HG03064 (cell line): ENCODE measurements around the gene CASP9.
"Not testable (repeated sequence)": the region's sequence is repeated elsewhere in the genome, so short reads cannot be mapped to it uniquely, and the experiment has no call there.

Source experiments
- ATAC-seq: cut with Tn5 transposase; IDR thresholded peaks from one replicate; pipeline ENCODE4 v1.9.1; 2021; ENCODE audit warnings: low read depth; ENCODE audit not compliant: unreplicated experiment

The CASP9 gene

DNA sequence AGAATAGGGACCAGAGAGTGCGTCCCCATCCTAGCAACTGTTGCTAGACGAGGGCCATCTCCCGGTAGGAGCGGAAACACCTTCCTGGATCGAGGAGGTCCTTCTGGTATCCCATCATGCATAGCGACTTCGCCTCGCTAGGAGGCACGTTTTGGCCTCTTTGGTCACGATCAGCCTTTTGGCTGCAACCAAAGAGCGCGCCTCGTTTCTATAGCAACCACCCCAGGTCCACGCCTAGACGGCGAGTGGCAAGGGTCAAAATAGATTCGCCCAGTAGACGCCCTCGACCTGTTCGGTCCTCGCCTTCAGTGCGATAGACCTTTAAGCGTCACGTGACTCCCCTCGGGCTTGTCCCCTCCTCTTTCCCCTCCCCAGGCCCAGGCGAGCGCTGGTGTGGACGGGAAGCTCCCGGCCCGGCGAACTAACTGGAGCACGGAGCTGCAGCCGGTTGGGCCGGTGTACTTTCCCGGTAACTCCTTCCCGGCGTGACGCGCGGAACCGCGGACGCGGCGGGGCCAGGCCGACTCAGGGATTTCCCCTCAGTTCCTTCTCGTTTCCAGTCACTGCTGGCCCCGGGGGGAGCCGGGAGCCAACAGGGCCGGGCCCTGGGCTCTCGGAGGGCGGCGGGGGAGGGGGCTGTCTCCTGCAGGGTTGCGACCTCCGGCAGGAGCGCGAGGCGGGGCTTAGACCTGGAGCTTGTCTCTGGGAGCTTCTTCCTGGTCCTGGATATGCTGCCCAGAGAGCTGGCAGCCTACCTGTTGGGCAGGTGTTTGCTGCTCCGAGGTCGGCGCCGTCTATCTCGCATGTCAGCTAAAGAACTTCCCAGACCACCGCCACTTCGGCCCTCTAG, 2.7 kb upstream of the CASP9 start, which contains the start of gene DNAJC16:
Gene DNAJC16 (plus strand): TSS at position 359 of the 850 bp plus-strand sequence. CDS start 2,258 bp downstream, outside the sequence.
- ATAC-seq, result peak; percentile 55

DNA sequence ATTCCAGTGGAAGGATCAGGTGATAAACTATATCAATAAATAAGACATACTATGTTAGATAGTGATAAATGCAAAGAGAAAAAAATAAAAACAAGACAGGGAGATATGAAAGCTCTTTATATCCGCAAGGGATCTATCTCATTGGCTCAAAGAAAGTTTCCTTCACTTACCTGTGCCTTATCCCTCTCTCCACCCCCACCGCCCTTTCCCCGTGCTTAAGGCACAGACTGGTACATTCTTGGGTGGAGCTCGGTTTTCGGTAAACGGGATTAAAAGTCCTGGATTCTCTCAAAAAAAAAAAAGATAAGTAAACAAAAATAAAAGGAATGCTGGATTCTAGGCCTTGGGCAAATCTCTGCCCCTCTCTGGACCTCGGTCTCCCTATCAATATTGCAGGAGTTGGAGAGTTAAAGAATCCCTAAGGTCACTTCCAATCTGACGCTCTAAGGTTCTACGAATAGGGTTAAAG, 2.0 kb upstream of the CASP9 start:
- no peak for ATAC-seq

DNA sequence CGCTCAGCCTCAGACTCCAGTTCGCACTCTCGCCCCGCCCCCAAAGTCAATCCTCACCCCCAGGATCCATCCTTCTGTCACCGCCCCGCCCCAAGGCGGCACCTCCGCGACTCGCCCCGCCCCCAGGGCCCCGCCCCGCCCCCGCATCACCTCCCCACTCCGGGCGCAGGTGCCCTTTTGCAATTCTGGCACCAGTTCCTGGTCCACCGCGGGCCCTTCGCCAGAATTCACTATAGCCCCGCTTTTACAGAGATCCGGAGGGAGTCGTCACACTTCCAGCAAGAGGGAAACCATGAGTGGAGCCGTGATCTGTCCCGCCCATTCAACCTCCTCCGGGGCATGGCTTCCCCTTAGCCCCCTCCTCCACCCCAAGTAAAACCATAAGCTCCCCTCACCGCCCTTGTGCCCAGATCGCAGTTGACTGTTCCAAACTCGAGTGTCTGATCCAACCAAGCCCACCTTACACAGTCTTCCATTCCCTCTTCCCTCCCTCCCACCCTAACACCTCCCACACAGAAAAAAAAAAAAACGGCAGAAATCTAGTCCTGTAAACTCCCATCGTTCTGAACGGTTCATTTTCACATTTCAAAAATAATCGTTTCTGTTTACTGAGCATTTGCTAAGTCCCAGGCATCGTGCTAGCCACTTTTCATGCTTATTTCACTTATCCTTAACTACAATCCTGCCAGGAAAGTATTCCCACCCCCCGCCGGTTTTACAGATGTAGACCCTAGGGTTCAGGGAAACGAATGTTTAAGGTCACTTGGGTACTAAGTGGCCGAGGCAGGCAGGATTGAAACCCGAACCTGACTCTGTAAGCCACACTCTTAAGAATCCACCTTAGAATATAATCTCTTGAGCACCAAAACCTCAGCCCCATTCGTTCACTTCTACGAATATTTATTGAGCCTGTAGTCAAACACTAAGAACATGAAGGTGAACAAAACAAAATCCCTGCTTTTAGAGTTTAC, 1.3 kb upstream of the CASP9 start:
- ATAC-seq, result peak; percentile 2

DNA sequence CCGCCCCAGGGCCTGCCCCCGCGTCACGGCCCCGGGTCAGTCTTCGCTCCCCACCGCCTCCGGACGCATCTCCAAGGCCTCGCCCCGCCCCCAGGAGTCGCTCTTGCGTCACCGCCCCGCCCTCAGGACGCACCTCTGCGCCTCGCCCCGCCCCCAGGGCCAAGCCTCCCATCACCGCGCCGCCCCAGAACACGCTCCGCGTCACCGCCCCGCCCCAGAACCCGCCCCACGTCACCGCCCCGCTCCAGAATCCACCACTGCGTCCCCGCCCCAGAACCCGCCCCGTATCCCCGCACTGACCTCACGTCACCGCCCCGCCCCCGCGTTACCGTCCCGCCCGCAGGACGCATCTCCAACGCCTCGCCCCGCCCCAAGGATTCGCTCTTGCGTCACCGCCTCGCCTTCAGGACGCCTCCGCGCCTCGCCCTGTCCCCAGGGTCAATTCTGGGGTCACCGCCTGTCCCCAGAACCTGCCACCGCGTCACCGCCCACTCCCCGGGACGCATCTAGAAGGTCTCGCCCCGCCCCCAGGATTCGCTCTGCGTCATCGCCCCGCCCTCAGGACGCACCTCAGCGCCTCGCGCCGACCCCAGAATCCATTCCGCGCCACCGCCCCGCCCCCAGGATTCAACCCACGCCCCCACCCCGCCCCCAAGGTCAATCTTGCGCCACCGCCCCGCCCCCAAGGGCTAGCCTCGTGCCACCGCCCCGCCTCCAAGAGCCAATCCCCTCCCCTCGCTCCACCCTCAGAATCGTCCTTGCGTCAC, 451 bp upstream of the CASP9 start:
- peak; percentile 35 for ATAC-seq

DNA sequence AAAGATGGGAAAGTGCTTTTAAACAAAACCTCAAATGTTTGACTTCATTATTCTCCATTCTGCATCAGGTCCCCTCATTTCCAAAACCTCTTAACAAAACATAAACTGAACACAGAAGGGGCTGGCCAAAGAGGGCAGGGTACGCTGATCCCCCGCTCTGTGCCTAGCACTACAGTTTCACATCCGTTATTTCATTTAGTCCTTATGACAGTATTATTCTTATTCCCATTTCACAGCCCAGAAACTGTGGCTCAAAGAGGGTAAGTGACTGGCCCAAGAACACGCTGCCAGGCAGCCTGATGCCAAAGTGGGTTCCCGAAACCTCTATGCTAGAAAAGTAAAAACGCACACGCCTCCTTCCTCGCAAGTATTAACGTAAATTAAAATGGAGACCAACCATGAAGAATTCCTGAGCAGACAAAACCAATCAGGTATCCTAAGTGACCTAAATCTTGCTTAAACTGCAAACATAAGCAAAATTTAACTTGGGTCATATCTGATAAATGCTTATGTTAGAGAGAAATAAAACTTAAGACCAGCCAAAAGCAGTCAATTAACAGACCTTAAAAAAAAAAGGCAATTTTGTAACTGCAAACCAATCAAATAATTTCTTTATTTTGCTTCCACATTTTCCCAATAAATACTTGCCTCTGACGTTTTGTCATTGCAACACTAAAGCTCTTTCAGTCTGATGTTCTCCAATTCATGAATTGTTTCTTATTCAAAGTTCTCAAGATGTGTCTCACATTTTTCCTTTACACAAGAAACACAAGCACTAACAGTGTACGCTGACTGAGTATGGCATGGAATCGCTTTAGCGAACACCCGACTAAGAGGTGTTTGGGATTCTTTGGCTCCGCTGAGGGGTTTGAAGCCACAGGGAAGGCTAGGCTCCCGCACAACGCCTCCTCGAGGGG, 653 bp downstream of the CASP9 start:
- ATAC-seq, result no peak

DNA sequence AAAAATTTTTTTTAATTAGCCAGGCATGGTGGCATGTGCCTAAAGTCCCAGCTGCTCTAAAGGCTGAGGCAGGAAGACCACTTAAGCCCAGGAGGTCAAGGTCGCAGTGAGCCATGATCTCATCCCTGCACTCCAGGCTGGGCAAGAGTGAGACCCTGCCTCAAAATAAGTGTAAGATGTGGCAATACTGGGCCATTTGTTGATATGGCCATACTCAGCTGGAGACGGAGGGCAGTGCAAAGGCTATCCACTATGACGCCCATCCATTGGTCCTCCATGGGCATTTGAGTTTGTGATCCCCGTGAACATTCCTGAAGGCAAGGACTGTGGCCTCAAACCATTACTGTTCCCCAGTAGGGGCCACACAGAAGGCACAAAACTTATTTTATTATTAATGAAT, 1.5 kb downstream of the CASP9 start:
- ATAC-seq, result no peak

DNA sequence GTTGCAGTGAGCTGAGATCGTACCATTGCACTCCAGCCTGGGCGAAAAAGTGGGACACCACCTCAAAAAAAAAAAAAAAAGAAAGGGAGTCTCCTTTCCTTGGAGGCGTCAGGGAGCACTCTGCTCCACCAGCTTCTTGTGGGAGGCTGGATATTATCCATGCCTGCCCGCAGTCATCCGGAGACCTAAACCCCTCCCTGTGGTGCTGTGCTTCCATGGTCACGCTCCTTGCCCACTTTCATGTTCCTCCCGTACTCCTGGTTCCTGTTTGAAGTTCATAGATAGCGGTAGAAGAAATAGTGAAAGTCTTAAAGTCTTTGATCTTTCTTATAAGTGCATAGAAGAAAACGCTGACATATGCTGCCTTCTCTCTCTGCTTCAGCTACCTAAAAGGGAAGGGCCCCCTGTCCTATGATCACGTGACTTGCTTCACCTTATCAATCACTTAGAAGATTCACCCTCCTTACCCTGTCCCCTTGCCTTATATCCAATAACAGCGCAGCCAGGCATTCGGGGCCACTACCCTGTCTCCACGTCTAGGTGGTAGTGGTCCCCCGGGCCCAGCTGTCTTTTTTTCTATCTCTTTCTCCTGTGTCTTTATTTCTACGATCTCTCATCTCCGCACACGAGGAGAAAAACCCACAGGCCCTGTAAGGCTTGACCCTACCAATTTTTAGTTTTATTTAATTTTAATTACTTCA, 2.7 kb downstream of the CASP9 start:
- ATAC-seq, result not testable (repeated sequence)

DNA sequence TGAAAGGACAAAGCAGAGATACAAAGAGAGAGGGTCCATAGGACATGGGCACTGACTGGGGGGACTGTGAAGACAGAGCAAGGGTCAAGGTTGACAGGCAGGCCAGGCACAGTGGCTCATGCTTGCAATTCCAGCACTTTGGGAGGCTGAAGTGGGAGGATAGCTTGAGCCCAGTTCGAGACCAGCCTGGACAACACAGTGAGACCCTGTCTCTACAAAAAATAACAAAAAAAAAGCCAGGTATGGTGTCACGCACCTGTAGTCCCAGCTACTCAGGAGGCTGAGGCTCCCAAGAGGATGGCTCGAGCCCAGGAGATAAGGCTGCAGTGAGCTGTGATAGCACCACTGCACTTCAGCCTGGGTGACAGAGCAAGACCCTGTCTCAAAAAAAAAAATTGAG, 4.4 kb downstream of the CASP9 start:
- no peak for ATAC-seq

DNA sequence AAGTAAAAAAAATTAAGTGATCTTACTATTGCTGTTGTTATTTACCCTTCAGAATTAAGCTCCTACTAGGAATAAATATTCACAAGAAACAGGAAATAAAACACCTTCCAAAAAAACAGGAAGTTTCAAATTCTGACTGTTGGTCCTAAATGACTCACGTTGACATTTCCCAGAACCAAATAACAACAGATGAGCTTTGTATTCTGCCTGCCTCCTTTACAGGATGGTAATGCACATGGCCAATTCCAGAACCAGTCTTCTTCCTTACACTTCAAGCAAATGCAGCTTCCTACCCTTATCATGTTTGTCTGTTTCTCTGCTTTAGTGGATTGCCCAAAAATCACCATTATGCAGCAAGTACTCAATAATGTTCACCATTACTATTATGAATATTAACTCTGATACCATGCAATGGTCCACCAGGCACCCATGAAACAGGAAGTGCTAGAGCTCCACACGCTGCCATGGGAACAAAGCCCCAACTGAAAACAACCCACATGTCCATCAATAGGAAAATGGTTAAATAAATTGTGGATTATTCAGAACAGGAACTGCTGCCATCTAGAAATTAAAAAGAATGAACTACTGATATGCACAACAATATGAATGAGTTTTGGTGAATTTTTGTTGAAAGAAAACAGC, 8.9 kb downstream of the CASP9 start:
- no peak for ATAC-seq

DNA sequence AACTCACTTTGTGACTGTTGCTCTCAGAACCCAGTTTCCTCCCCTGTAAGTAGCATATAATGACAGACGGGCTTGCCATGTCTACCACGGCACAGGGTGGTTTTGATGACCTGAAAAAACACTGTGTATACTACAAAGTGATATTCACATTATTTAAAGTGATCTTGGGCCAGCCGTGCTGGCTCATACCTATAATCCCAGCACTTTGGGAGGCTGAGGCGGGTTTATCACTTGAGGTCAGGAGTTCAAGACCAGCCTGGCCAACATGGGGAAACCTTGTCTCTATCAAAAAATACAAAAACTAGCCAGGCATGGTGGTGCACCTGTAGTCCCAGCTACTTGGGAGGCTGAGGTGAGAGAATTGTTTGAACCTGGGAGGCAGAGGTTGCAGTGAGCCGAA, 9.5 kb downstream of the CASP9 start:
- ATAC-seq, result not testable (repeated sequence)

DNA sequence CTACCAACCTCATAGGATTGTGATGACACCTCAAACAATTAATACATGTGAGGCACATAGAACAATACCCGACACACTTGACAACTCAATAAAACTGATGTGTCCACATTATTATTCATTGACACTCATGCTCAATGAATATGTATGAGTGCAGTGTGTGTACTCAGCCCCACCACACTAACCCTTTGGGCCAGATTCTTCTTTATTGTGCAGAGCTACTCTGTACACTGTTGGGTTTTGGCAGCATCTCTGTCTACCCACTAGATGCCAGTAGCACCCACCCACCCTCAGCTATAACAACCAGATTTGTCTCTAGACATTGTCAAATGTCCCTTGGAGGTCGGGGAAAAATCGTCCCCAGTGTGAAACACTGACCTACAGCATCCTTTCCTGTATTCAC, 10.1 kb downstream of the CASP9 start:
- ATAC-seq, result no peak

DNA sequence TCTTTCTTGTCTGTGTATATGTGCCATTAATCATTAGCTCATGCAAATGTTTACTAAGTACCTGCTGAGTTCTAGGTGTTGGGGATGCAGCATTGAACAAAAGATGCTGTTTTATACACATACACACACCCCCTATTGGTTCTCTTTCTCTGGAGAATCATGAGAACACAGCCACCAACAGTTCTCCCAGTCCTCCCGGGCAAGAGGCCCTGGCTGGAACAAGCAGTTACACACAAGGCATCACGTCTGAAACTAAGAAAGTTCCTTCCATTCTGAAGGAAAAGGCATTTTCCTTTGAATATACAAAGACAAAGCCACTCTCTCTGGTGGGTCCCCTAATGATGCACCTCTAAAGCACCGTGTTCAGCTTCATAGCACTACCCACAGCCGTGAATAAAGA, 10.8 kb downstream of the CASP9 start:
- ATAC-seq, result no peak

DNA sequence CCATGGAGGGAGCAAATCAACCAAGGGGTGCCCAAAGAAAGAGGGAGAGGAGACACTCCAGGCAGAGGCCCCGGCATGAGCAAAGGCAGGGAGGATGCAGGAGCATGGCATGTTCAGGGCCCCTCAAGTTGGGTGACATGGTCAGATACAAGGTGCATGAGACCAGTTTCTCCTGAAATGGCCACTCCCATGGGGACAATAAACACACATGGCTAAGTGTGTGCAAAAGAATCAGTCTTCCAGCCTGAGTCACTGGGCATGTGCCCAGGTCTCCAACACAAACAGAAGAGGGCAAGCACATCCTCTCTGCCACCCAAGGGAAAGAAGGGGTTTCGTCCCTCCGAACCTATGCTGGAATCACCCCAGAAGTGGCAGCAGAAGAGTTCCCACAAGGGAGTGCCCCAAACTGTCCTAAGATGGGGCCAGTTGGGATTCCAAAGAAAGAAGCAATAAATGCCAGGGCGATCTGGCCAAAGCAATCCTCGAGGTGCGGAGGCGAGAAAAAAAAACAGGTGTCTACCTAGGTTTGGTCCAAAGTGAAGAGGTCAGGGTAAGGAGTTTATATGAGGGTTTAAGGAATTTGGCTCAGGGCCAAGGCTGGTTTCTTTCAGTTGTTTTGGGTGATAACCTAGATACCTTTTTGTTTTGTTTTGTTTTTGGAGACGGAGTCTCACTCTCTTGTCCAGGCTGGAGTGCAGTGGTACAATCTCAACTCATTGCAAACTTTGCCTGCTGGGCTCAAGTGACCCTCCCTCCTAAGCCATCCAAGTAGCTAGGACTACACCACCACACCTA, 13.2 kb downstream of the CASP9 start:
- no peak for ATAC-seq

DNA sequence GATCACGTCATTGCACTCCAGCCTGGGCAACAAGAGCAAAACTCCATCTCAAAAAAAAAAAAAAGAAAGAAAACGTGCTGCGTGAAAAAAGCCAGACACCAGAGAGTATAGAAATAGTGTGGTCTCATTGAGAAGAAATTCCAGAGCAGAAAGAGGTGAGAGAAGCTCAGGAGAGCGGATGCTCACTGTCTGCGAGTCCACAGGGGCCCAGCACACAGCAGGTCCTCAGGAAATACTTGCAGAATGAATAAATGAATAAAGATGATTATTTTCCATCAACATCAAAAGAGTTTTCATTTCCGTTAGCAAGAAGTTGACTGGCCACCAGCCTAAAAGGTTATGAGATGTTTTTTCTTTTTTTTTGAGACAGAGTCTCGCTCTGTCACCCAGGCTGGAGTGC, 14.4 kb downstream of the CASP9 start:
- no peak for ATAC-seq

DNA sequence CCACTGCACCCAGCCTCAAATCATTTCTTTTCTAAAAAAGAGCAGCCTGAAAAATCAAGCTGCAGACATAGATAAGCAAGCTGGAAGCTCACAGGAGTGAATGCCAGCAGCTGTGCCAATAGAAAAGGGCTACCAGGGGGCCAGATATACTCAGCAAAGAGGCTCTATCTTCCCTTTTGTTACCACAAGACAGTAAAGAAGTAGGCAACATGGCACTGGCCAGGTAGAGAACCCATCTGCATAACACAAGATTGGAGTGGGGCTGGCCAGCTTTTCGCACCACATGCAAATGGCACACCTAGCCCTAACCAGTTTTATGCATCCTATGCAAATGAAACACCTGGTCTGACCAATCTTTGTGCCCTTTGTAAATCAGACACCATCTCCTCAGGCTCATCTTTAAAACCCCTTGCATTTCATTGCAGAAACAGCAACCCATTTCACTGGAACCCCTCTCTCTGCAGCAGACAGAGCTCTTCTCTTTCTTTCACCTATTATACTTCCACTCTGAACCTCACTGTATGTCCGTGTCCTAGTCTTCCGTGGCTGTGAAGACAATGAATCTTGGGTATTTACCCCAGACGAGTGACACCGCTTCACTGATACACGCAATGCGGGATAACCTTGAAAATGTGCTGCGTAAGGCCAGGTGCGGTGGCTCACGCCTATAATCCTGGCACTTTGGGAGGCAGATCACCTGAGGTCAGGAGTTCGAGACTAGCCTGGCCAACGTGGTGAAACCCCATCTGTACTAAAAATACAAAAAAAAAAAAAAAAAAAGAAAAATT, 15.1 kb downstream of the CASP9 start:
- ATAC-seq, result no peak

DNA sequence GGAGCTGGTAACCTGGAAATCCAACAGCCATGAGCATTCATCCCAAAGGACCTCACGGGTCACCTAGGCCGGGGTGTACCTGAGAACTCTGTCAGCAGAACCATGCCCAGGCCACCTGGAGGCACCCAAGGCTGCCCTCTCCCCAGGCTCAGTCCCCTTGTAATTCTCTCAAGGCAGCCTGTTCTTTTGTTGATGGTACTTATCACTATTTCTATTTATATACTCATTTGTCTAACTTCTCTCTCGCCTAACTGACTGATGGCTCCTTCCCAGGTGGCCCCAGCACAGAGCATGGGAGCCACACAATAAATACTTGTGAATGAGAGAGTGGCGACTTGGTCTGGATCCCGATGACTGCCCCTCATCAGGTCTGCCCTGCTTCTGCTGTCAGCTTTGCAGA, 16.7 kb downstream of the CASP9 start:
- ATAC-seq, result no peak

DNA sequence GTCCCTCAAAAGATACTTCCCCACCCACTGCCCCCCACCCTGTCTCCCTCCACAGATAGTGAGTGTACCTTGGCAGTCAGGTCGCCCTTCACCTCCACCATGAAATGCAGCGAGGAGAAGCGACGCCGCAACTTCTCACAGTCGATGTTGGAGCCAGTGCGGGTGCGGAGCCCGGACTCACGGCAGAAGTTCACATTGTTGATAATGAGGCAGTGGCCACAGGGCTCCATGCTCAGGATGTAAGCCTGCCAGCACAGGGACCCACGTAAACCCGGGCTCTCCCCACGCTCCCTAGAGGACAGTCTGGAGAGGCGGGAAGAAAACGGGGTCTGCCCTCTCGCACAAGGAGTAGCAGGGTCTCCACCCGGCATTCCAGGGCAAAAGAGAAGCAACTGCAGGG, 17.2 kb downstream of the CASP9 start:
- no peak for ATAC-seq
